ENCODE data around the gene MPZL2.
A peak's percentile ranks its signal among the peaks of the same experiment; 100 is the strongest.

Gene MPZL2

DNA sequence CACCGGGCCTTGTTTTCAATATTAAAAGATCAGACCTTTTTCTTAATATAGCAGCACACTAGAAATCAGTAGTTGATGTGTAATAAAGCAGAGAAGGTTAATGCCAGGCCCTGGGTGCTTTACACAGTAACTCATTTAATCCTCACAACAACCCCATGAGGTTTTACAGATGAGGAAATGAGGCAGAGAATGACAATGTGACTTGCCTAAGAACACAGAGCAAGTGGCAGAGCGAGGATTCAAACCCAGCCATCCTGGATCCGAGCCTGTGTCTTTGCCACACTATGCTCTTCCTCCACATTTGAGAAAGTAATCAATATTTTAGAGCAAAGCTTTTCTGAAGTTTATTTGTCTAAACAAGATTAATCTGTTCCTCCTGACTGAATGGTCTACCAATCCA, 46.5 kb downstream of the MPZL2 start:
- DNase-seq, result no peak

DNA sequence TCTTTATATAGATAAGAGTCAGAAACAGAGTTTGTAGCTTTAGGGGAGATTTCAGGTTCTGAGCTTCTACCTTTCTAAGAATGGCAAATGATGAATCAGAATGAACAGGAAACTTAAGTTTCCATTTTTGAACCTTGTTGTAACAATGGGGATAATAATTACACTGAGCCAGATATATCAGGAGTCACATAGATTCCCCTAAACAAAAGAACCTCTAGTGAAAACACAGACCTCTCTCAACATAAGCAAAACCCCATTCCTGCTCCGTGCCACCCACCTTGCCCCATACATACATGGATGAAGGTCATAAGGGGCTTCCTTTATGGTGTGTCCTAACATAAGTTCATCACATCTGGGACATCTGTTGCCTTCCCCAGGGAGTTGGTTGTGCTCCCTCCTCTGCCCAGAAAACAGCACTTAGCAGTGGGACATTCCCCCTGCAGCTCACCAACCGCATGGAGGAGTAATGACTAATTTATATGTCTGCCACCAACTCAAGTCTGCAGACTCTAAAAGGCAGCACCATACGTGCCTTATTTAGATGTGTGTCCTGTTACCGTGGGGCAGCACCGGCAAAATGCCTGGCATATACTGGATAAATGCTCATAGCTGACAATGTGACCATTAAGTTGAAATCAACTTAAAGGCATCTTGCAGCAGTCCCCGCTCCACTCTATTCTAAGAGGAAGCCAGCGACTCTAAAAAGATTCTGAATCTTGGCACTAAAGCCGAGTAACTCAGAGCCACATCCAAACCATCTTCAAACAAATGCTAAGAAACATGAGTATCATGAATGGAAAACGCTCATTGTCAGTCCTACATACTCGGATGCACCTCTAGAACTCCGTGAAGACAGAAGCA, 47.2 kb downstream of the MPZL2 start:
- DNase-seq, result peak; percentile 63 to 73

DNA sequence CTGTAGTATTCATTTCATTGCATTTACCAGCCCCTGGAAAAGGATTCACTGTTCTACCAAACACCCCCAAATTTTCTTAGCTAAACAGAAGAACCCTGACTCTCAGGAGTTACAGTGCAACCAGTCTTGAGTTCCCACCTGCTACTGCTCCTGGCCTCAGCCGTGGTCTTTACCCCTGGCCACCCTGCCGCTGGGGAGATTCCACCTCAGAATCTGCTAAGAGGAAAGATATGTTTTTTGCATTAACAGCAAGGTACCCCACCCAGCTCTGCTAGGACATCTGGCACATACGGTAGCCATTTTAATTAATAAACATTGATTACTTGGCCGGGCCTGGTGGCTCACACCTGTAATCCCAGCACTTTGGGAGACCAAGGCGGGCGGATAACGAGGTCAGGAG, 48.3 kb downstream of the MPZL2 start:
- DNase-seq, result no peak

DNA sequence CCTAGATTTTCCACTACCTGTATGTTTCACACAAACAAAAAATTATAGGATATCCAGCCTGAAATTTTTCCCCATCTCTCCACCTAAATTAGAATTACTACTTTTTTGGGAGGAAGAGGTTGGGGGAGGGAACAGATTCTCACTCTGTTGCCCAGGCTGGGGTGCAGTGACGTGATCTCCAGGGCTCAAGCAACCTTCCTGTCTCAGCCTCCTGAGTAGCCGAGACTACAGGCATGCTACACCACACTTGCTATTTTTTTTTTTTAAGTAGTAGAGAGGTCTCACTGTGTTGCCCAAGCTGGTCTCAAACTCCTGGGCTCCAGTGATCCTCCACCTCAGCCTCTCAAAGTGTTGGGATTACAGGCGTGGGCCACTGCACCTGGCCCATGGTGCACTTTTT, 48.8 kb downstream of the MPZL2 start:
- DNase-seq, result no peak

DNA sequence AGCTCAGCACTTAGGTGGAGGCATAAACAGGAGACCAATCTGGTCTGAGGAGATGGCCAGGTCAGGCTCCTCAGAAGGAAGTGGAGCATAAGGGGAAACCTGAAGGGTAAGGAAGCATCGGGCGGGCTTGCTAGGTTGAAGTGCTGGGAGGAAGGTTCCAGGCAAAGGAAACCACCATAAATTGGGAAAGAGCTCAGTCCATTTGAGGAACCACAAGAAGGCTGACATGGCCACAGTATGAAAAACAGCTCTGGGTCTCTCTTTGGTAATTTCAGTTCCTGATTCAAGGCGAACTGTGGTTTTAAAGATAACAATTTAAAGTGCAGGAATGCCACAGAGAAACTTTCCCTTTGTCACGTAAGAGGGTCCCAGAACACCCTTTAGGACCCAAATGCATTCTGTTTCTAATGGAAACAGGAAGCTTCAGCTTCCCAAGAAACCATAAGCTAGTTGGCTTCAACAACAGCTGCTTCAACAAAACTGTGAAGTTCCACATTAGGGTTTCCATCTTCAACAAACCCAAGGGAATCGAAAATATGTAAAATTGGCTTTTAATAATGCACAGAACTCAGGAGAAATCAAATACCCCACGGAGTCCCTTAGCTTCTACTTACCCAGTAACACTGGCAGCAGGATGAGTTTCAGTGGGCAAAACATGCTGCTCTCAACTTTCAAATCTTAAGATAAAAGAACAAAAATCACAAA, 49.7 kb downstream of the MPZL2 start:
- no peak for DNase-seq

DNA sequence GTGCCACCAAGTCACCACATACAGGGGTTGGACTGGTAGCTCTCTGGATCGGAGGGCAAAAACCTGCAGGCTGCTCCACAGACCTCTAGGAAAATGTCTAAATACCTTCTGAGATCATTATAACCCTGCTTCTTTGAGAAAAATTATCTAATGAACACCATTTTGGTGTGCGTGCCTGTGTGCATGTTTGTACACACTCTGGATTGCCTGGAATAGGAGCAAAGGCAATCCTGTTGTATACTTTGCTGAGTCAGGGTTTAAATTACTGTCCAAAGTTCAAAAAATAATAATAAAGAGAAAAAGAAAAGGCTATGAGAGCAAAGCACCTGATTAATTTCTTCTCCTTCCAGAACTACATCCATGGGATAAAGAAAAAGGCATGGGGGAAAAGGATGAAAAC, 50.3 kb downstream of the MPZL2 start:
- no peak for DNase-seq

DNA sequence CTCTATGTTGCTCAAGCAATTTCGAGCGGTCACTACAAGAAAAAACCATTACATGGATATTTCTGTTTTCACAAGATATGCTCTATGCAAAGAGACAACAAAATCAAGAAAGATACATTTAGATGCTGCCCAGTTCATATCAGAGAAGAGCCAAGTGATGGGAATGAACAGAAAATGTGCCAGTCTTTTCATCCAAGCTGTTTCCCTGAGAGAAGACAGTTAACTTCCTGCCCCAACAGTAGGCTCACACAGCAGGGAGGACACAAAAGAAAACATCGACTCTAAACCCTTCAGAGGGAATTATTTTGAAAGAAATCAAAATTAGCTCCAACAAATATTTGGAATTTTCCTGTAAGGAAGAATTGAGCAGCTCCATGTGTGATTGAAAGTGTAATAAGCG, 50.9 kb downstream of the MPZL2 start:
- no peak for DNase-seq

DNA sequence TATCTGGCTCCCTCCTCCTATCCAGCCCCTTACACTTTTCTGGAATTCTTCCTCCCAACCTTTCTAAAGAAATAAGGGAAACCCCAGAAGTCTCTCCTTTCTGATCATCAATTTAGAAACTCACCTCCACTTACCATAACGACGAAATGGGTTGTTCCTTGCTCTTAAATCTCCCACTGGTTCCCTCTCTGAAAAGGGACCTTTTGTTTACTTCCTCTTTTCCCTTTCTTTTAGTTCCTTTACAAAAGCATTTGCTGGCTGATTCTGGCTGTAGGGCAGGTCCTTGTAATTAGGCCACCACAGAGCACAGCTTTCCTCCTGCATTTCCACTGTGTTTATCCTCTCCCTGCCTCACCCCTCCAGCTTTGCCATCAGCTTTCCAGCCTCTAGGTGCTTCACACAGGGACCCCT, 51.3 kb downstream of the MPZL2 start:
- DNase-seq, result no peak

DNA sequence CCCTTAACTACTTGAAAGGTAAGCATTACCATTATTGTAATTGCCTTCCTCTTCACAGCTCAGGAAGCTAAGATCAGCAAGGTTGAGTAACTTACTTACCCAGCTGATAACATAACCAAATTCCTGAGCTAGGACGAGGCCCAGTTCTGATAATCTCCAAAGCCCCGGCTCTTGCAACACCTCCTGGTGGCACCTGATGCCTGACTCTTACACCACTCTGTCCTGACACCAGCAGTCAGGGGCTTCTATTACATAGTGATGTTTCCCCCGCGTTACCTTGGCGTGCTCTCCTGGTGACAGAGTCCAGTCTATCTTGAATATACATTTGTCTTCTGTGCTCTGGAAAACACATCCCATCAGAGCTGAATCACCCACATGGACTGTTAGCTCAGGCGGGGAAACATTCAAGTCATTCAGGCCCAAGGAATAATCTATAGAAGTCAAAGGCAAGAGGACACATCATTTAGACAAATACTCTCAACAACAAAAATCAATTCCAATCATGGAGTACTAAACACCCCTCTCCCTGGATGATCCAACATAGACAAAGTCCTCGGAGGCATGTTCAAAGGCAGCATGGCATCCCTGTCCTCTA, 51.9 kb downstream of the MPZL2 start:
- no peak for DNase-seq

DNA sequence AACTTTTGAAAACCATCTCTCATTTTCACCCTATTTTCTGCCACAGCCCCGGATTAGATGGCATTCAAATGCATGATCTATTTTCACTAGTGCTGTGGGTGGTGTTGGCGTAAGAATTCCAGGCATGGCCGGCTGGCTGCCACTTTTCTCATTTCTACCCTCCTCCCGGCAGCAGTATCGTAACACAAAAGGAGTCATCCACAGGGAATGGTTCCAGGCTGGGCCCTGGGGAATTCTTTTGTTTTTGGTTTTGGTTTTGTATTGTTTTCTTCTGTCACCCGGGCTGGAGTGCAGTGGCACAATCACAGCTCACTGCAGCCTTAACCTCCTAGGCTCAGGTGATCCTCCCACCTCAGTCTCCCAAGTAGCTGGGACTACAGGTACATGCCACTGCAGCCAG, 53.1 kb downstream of the MPZL2 start:
- no peak for DNase-seq

DNA sequence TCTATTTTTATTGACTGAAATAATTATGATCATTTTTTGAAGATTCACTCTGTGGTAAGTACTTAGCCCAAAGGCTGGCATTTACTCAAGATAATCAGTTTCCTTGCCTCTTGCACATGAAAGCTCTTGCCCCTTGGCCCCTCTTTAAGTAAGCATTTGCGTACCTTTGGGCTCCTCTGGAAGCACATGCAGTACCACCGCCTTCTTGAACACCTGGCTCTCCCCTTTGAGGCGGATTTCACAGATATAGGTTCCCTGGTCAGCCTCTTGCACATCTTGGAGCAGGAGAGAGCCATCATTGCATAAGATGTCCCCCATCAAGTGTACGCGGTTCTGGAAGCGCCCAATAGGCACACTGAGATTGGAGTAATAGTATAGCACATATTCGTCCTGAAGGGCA, 53.8 kb downstream of the MPZL2 start:
- DNase-seq, result no peak

DNA sequence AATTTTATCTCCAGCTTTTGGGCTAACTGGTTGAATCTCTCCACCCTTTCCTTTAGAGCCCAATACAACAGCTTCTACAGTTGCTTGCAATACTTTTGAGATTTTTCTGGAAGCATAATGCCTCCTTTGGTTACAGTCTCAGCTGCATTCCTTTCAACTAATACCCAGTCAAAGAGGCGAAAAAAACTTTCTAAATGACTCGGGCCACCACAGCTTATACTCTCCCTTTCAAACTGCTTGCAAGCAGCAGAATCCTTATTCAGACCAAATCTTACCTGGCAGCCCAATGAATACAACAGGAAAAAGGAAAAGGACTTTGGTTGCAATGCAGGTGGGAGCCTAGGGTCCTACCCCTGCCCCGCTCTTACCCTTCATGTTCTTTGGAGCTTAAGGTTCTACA, 55.1 kb downstream of the MPZL2 start:
- no peak for DNase-seq

DNA sequence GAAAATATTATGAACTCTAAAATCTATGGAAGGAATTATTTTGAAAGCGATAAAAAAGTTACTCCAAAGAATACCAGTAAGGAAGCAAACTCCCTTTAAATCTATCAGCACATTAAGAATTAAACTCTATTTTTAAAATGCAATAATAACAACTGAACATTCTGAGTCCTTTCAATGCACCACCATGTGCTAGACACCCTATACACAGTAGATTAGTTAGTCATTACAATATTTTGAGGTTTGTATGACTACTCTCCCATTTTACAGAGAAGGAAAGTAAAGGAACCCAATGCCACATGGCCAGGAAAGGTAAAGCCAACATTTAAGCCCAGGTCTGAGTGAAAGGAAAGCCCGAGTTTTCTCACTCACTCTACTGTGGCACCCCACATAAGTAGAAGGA, 57.0 kb downstream of the MPZL2 start:
- DNase-seq, result no peak

DNA sequence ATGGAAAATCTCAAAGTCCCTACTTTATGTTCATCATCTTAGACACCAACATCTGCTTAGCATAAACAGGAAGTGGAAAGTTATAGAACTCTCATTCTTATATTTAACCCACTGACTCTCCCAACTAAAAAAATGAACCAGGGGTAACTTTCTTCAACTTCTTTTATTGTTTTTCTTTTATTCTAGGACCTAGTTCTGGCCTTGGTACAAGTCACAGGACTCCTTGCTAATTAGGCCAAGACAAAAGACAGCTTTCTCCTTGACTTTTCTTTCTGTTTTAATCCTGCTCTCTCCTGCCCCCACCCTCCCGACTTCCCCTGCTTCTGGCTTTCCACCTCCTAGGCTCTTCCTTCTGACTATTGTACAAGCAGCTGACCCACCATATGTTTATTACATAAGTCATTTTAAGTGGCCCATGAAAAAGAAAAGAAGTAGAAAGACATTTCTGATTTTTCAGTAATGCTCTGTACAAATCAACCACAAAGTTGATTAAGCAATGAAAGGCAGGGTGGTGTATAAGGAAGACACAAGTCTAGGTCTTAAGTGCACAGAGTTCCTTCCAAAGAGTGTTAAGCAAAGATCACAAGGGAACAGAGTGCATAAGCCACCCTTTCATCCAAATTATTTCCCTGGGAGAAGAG, 57.6 kb downstream of the MPZL2 start:
- DNase-seq, result no peak

DNA sequence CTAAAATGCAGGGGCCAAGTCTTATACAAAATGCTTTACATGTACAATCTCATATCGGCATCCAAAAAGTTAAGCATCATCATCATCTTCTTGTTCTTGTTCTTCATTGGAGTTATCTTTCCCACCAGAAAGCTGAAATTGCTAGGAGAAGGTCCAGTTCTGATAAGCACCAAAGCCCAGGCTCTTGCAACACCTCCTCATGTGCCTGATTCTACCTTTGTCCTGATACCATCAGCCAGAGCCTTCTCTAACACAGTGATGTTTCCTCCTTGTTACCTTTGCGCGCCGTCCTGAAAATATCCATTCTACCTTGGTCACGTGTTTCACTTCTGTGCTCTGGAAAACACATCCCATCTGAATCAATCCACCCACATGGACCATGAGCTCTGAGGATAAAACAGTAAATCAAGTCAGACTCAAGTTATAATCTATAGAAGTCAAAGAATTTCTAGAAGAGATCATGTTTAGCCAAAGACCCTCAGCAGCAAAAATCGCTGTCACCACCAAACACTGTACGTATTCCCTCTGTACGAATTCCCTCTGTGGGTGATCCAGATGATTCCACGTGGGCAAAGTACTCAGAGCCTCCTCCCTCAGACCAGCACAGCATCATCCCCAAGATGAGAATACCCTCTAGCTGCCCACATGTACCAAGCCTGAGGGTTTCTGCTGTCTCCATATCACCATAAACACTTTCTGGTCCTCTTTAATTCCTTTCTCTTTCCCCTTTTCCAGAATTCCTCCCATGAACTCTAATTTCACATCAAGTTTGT, 58.3 kb downstream of the MPZL2 start:
- DNase-seq, result no peak
